Neuronal stem cell (in vitro differentiated cells): ENCODE measurements around the gene OPRD1.

Experiments
- DNase-seq: peaks from one replicate; pipeline ENCODE4 v3.0.0-alpha.2; 2013; ENCODE audit warnings: low spot score
- H2AFZ ChIP-seq: one replicate; pipeline ENCODE4 v1.6.1; 2013; ENCODE audit warnings: mild to moderate bottlenecking, low read length, inconsistent platforms
- H2AK5ac ChIP-seq: 2 replicates; pipeline ENCODE4 v1.6.1; 2013; ENCODE audit warnings: low read depth, mild to moderate bottlenecking, inconsistent platforms, low read length, moderate library complexity, mixed read lengths
- H2BK120ac ChIP-seq: 2 replicates; pipeline ENCODE4 v1.6.1; 2013; ENCODE audit warnings: low read depth, mild to moderate bottlenecking, inconsistent platforms, low read length, moderate library complexity, mixed read lengths
- H2BK12ac ChIP-seq: one replicate; pipeline ENCODE4 v1.6.1; 2013; ENCODE audit warnings: low read length, inconsistent platforms
- H2BK15ac ChIP-seq: 2 replicates; pipeline ENCODE4 v1.6.1; 2013; ENCODE audit warnings: mild to moderate bottlenecking, low read length, inconsistent platforms, mixed read lengths
- H2BK5ac ChIP-seq: one replicate; pipeline ENCODE4 v1.6.1; 2013; ENCODE audit warnings: inconsistent platforms, mild to moderate bottlenecking, low read length, moderate library complexity
- H3K14ac ChIP-seq: one replicate; pipeline ENCODE4 v1.6.1; 2013; ENCODE audit warnings: low read length, inconsistent platforms
- H3K18ac ChIP-seq: 2 replicates; pipeline ENCODE4 v1.6.1; 2013; ENCODE audit warnings: low read length, inconsistent platforms
- H3K23ac ChIP-seq: 2 replicates; pipeline ENCODE4 v1.6.1; 2013; ENCODE audit warnings: low read depth, mild to moderate bottlenecking, mixed read lengths, low read length, inconsistent platforms; ENCODE audit not compliant: poor library complexity
- H3K27ac ChIP-seq: replicated peaks from 3 replicates; pipeline ENCODE4 v1.5.1; 2013; ENCODE audit warnings: low read length, inconsistent platforms
- H3K27me3 ChIP-seq, 3 experiments: 2 replicates each; pipeline ENCODE4 v1.6.1; 2013; ENCODE audit warnings: low read length in 3 of 3, mild to moderate bottlenecking in 2 of 3, inconsistent platforms in 1 of 3, low read depth in 1 of 3, mixed read lengths in 1 of 3, moderate library complexity in 1 of 3; ENCODE audit not compliant: control insufficient read depth in 3 of 3, insufficient read depth in 3 of 3
- H3K36me3 ChIP-seq, 2 donors: replicated peaks in 1 of 2; 2 replicates each; pipeline ENCODE4 v1.6.1; 2013; ENCODE audit warnings: low read length in 2 of 2; ENCODE audit not compliant: control insufficient read depth in 2 of 2, insufficient read depth in 2 of 2
- H3K4ac ChIP-seq: 2 replicates; pipeline ENCODE4 v1.6.1; 2013; ENCODE audit warnings: inconsistent platforms, mild to moderate bottlenecking, low read length, moderate library complexity
- H3K4me1 ChIP-seq, 2 donors: 1 replicate in 1 of 2; 2 replicates in 1 of 2; pipeline ENCODE4 v1.6.1; 2013; ENCODE audit warnings: low read length in 2 of 2, low read depth in 1 of 2; ENCODE audit not compliant: control insufficient read depth in 2 of 2, insufficient read depth in 1 of 2
- H3K4me2 ChIP-seq: one replicate; pipeline ENCODE4 v1.6.1; 2013; ENCODE audit warnings: mild to moderate bottlenecking, low read length, inconsistent platforms; ENCODE audit not compliant: insufficient read depth, poor library complexity, severe bottlenecking
- H3K4me3 ChIP-seq, 2 donors: 2 replicates each; pipeline ENCODE4 v1.5.1; 2013; ENCODE audit warnings: low read length in 2 of 2, mild to moderate bottlenecking in 2 of 2, inconsistent platforms in 1 of 2, moderate library complexity in 1 of 2
- H3K79me1 ChIP-seq: one replicate; pipeline ENCODE4 v1.6.1; 2013; ENCODE audit warnings: low read depth, mild to moderate bottlenecking, inconsistent platforms, low read length, moderate library complexity
- H3K9ac ChIP-seq: one replicate; pipeline ENCODE4 v1.6.1; 2013; ENCODE audit warnings: mild to moderate bottlenecking, low read depth, low read length, inconsistent platforms; ENCODE audit not compliant: poor library complexity
- H3K9me3 ChIP-seq, 2 donors: replicated peaks in 1 of 2; 2 replicates each; pipeline versions ENCODE3 to v1.6.1; 2013; ENCODE audit warnings: low read length in 2 of 2, mild to moderate bottlenecking in 2 of 2, inconsistent platforms in 1 of 2, low read depth in 1 of 2, mixed read lengths in 1 of 2, moderate library complexity in 1 of 2; ENCODE audit not compliant: control insufficient read depth in 2 of 2, insufficient read depth in 1 of 2
- H4K8ac ChIP-seq: one replicate; pipeline ENCODE4 v1.6.1; 2013; ENCODE audit warnings: low read depth, mild to moderate bottlenecking, inconsistent platforms, low read length, moderate library complexity
- H4K91ac ChIP-seq: one replicate; pipeline ENCODE4 v1.6.1; 2013; ENCODE audit warnings: low read length, low read depth, mild to moderate bottlenecking, inconsistent platforms; ENCODE audit not compliant: poor library complexity
- WGBS, 2 donors: extraction: QIAGEN DNeasy Blood & Tissue Kit; methylation state at CpG; one replicate each; pipeline ENCODE4 v1.1.7; 2013; ENCODE audit warnings: missing lambda C conversion rate in 2 of 2, mixed read lengths in 1 of 2; ENCODE audit not compliant: insufficient read length in 2 of 2, insufficient replicate concordance in 1 of 2; ENCODE audit errors: extremely low coverage in 2 of 2; 5-methylcytosine and 5-hydroxymethylcytosine counted together

OPRD1 gene

GRCh38 chr1:28779751-28780408 lies 32.1 kb upstream of the OPRD1 start:
- Histone ChIP-seq H3K23ac (no peak overlapping the region), H2AFZ (no peak overlapping the region), H2BK15ac (no peak overlapping the region), H3K18ac (no peak overlapping the region), H3K4me3 (no peak overlapping the region), H3K9me3 (peaks cover 0 to 2% of the 10 kb centered on the region in 2 donors), H3K4ac (no peak overlapping the region), H4K8ac (no peak overlapping the region), H3K36me3 (peaks cover 3 to 9% of the 10 kb centered on the region in 2 donors), H2AK5ac (no peak overlapping the region), H3K14ac (no peak overlapping the region), H3K4me2 (no peak overlapping the region), H2BK5ac (no peak overlapping the region), H3K4me1 (no peaks in the 10 kb centered on the region), H3K27me3 (no peaks in the 10 kb centered on the region), H3K27ac (no peak overlapping the region), H2BK12ac (no peak overlapping the region), H4K91ac (no peak overlapping the region), H2BK120ac (no peak overlapping the region), H3K9ac (no peak overlapping the region), H3K79me1 (no peaks in the 10 kb centered on the region)
- no CpG with 5 or more reads among the region's 6 CpGs for WGBS, 2 donors
- DNase-seq = no peak

DNA sequence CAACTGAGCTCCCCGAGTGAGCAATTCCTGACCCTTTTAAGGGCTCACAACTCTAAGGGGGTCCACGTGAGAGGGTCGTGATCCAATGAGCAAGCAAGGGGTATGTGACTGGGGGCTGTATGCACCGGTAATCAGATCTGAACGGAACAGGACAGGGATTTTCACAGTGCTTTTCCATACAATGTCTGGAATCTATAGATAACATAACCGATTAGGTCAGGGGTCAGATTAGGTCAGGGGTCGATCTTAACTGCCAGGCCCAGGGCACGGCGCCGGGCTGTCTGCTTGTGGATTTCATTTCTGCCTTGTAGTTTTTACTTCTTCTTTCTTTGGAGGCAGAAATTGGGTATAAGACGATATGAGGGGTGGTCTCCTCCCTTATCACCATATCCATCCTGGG lies 30.7 kb upstream of the OPRD1 start:
- no peak overlapping the region for H3K23ac ChIP-seq
- no CpG with 5 or more reads among the region's 11 CpGs for WGBS, 2 donors
- H2AFZ ChIP-seq = no peak overlapping the region

GRCh38 chr1:28782011-28782410 lies 30.0 kb upstream of the OPRD1 start:
- Histone ChIP-seq H3K27me3 (no peaks in the 10 kb centered on the region), H3K23ac (no peak overlapping the region), H3K27ac (no peak overlapping the region), H2BK15ac (no peak overlapping the region), H3K9me3 (no peaks in the 10 kb centered on the region), H3K36me3 (no peaks in the 10 kb centered on the region), H3K18ac (no peak overlapping the region), H2AK5ac (no peak overlapping the region), H3K4me2 (no peak overlapping the region), H3K79me1 (no peaks in the 10 kb centered on the region), H3K4me3 (no peak overlapping the region), H2AFZ (no peak overlapping the region), H2BK12ac (no peak overlapping the region), H3K9ac (no peak overlapping the region), H2BK5ac (no peak overlapping the region), H3K14ac (no peak overlapping the region), H3K4ac (no peak overlapping the region), H4K91ac (no peak overlapping the region), H4K8ac (no peak overlapping the region), H2BK120ac (no peak overlapping the region), H3K4me1 (no peaks in the 10 kb centered on the region)
- no peak for DNase-seq
- WGBS, 2 donors = no CpG with 5 or more reads among the region's 3 CpGs

More for the DNA sequence above, 30.7 kb upstream of the OPRD1 start:
- H3K4me1 ChIP-seq = no peaks in the 10 kb centered on the region
- no peak overlapping the region for H2BK12ac ChIP-seq
- H3K4me2 ChIP-seq = no peak overlapping the region
- no peak overlapping the region for H2BK120ac ChIP-seq
- H3K27me3 ChIP-seq = no peaks in the 10 kb centered on the region
- DNase-seq = no peak
- no peak overlapping the region for H3K4me3 ChIP-seq
- H3K9me3 ChIP-seq = no peaks in the 10 kb centered on the region
- no peak overlapping the region for H2BK5ac ChIP-seq
- H3K14ac ChIP-seq = no peak overlapping the region
- H3K4ac ChIP-seq = no peak overlapping the region
- H3K79me1 ChIP-seq = no peaks in the 10 kb centered on the region
- H4K91ac ChIP-seq = no peak overlapping the region
- no peak overlapping the region for H3K27ac ChIP-seq
- no peak overlapping the region for H3K9ac ChIP-seq
- H2BK15ac ChIP-seq = no peak overlapping the region
- H4K8ac ChIP-seq = no peak overlapping the region
- H3K36me3 ChIP-seq = no peaks in the 10 kb centered on the region
- H3K18ac ChIP-seq = no peak overlapping the region
- H2AK5ac ChIP-seq = no peak overlapping the region

DNA sequence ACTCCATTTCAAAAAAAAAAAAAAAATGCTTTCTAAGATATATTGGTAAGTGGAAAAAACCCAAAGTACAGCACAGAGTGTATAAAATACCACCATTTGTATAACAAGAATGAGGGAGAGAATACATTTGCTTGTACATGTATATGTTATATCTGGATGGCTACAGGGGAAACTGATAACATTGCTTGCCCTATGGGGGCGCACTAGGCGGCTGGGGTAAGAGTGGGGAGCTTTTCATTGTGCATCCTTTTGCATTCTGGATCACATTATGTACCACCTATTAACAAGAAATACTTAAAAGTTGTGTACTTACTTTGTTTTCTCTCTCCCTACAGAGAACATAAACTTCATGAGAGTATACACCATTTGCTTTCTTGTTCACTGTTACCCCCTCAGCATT lies 28.6 kb upstream of the OPRD1 start:
- Histone ChIP-seq H3K4ac (no peak overlapping the region), H2BK5ac (no peak overlapping the region), H2BK15ac (no peak overlapping the region), H3K27ac (no peak overlapping the region), H3K4me1 (no peaks in the 10 kb centered on the region), H3K9me3 (no peaks in the 10 kb centered on the region), H3K27me3 (no peaks in the 10 kb centered on the region), H3K36me3 (no peaks in the 10 kb centered on the region), H2BK12ac (no peak overlapping the region), H4K91ac (no peak overlapping the region), H3K23ac (no peak overlapping the region), H4K8ac (no peak overlapping the region), H3K9ac (no peak overlapping the region), H3K4me2 (no peak overlapping the region), H3K79me1 (no peaks in the 10 kb centered on the region), H2BK120ac (no peak overlapping the region), H2AK5ac (no peak overlapping the region), H3K14ac (no peak overlapping the region), H3K18ac (no peak overlapping the region), H2AFZ (no peak overlapping the region), H3K4me3 (no peak overlapping the region)
- no CpG with 5 or more reads among the region's 2 CpGs for WGBS, 2 donors
- no peak for DNase-seq
